SKM-1 (cell line): ENCODE results near the gene SSRP1.

ENCODE experiments used
- DNase-seq: peaks from one replicate; lab custom pipeline; 2025; ENCODE audit not compliant: unreplicated experiment; lab: John Stamatoyannopoulos, UW

The SSRP1 gene

GRCh38 chr11:57318178-57318577, 17.5 kb downstream of the SSRP1 start:
- no peak for DNase-seq

- no peak for DNase-seq
Measured at GRCh38 chr11:57316017-57316416, 19.7 kb downstream of the SSRP1 start.

GRCh38 chr11:57315491-57315890, 20.2 kb downstream of the SSRP1 start:
- DNase-seq = no peak

GRCh38 chr11:57314221-57314973, 21.3 kb downstream of the SSRP1 start:
- no peak for DNase-seq

GRCh38 chr11:57313788-57314135, 21.9 kb downstream of the SSRP1 start:
- no peak for DNase-seq

- DNase-seq = no peak
Measured at GRCh38 chr11:57313071-57313787, 22.5 kb downstream of the SSRP1 start.

- no peak for DNase-seq
Measured at GRCh38 chr11:57312511-57313021, 23.1 kb downstream of the SSRP1 start.

- DNase-seq = no peak
Measured at GRCh38 chr11:57311109-57311936, 24.4 kb downstream of the SSRP1 start.

GRCh38 chr11:57310630-57311086, 25.0 kb downstream of the SSRP1 start:
- no peak for DNase-seq

- no peak for DNase-seq
Measured at GRCh38 chr11:57310091-57310490, 25.6 kb downstream of the SSRP1 start.

- no peak for DNase-seq
Measured at GRCh38 chr11:57309106-57310059, 26.3 kb downstream of the SSRP1 start.

- DNase-seq = no peak
Measured at GRCh38 chr11:57308426-57309060, 27.1 kb downstream of the SSRP1 start.

- DNase-seq = no peak
Measured at GRCh38 chr11:57307666-57308270, 27.9 kb downstream of the SSRP1 start.

GRCh38 chr11:57306940-57307565, 28.6 kb downstream of the SSRP1 start:
- no peak for DNase-seq

GRCh38 chr11:57306161-57306876, 29.4 kb downstream of the SSRP1 start:
- DNase-seq = no peak

- DNase-seq = no peak
Measured at GRCh38 chr11:57305523-57305922, 30.2 kb downstream of the SSRP1 start.

- no peak for DNase-seq
Measured at GRCh38 chr11:57303990-57304579, 31.6 kb downstream of the SSRP1 start.
